Activated B cell treated with CpG ODN at 0.5 μM for 24 hours (primary cell): Measurements from ENCODE around the gene PORCN. TPM values are rescaled to one million over a fixed set of nuclear protein-coding genes. Genes with fewer than 3 reads are reported as not detected.

Source experiments
- ATAC-seq: fragments of 200-7000 bp; cut with Tn5 transposase; one replicate; pipeline ENCODE4 v1.10.0; 2021; ENCODE audit warnings: low read depth, mild to moderate bottlenecking, moderate library complexity
- CTCF ChIA-PET: fragments of 350-600 bp; sonication (Branson Sonifier 250); formaldehyde crosslinking; loops from one replicate; lab custom pipeline; 2021; ENCODE audit warnings: antibody characterized with exemption; lab: Charles Lee
- POLR2A ChIA-PET: fragments of 350-600 bp; sonication (Branson Sonifier 250); formaldehyde crosslinking; loops from one replicate; lab custom pipeline; 2021; ENCODE audit warnings: antibody characterized with exemption; lab: Charles Lee
- DNase-seq: peaks from one replicate; pipeline ENCODE4 v3.0.0; 2022
- H3K27ac Mint-ChIP-seq: one replicate; pipeline ENCODE4 v1.8.0; 2020; ENCODE audit warnings: mixed read lengths
- H3K27me3 Mint-ChIP-seq: one replicate; pipeline ENCODE4 v1.8.0; 2021; ENCODE audit warnings: mixed read lengths
- H3K36me3 Mint-ChIP-seq: one replicate; pipeline ENCODE4 v1.8.0; 2021; ENCODE audit warnings: low read depth, mixed read lengths
- H3K4me1 Mint-ChIP-seq: one replicate; pipeline ENCODE4 v1.8.0; 2021; ENCODE audit warnings: mixed read lengths
- H3K4me3 Mint-ChIP-seq: one replicate; pipeline ENCODE4 v1.8.0; 2020; ENCODE audit warnings: mild to moderate bottlenecking, mixed read lengths
- H3K9me3 Mint-ChIP-seq: one replicate; pipeline ENCODE4 v1.8.0; 2020; ENCODE audit warnings: mixed read lengths
- intact Hi-C: fragments of 100-400 bp; cut with micrococcal nuclease; formaldehyde crosslinking; loops from one replicate; pipeline ENCODE4 v1.15.1; 2024
- total RNA-seq: library from RNA; stranded (reverse); gene quantifications from 2 replicates; pipeline ENCODE4 v1.2.3, GENCODE V29; 2022
- TF ChIP-seq, protein P1 (sequence below): fragments of 200-600 bp; IDR thresholded peaks from one replicate; pipeline ENCODE4 v1.8.0; 2022; ENCODE audit warnings: antibody characterized with exemption, mild to moderate bottlenecking

Gene PORCN
- total RNA-seq, 1 donor from 2014 or later: 9.8 TPM

DNA sequence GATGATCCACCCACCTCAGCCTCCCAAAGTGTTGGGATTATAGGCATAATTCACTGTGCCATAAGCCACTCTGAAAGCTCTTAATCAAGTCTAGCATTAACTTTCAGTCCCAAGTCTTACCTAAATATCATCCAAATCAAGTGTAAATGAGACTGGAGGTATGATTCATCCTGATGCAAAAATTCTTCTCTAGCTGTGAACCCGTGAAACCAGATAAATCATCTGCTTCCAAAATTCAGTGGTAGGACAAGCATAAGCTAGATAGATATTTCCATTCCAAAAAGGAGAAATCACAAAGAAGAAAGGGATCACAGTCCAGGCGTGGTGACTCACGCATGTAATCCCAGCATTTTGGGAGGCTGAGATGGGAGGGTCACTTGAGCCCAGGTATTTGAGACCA lies 21.9 kb downstream of the PORCN start:
- Mint-ChIP-seq H3K27me3 (no peaks in the 10 kb centered on the region), H3K4me3 (no peak overlapping the region), H3K27ac (no peak overlapping the region), H3K9me3 (no peaks in the 10 kb centered on the region), H3K36me3 (peaks cover 32% of the 10 kb centered on the region), H3K4me1 (no peaks in the 10 kb centered on the region)
- intact Hi-C loops: no loop called here
- TF ChIP-seq, protein P1, sequence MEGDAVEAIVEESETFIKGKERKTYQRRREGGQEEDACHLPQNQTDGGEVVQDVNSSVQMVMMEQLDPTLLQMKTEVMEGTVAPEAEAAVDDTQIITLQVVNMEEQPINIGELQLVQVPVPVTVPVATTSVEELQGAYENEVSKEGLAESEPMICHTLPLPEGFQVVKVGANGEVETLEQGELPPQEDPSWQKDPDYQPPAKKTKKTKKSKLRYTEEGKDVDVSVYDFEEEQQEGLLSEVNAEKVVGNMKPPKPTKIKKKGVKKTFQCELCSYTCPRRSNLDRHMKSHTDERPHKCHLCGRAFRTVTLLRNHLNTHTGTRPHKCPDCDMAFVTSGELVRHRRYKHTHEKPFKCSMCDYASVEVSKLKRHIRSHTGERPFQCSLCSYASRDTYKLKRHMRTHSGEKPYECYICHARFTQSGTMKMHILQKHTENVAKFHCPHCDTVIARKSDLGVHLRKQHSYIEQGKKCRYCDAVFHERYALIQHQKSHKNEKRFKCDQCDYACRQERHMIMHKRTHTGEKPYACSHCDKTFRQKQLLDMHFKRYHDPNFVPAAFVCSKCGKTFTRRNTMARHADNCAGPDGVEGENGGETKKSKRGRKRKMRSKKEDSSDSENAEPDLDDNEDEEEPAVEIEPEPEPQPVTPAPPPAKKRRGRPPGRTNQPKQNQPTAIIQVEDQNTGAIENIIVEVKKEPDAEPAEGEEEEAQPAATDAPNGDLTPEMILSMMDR: no peak
- ATAC-seq (no peak), DNase-seq (no peak)
- CTCF ChIA-PET: no interaction called here
- POLR2A ChIA-PET: interaction anchor here (0.5 kb wide), 1 partner anchor 651 kb away, joined by 3 read pairs; no protein-coding TSS in a partner anchor

- CTCF ChIA-PET: no interaction called here
Measured at GRCh38 chrX:48531358-48531959, 22.7 kb downstream of the PORCN start.

DNA sequence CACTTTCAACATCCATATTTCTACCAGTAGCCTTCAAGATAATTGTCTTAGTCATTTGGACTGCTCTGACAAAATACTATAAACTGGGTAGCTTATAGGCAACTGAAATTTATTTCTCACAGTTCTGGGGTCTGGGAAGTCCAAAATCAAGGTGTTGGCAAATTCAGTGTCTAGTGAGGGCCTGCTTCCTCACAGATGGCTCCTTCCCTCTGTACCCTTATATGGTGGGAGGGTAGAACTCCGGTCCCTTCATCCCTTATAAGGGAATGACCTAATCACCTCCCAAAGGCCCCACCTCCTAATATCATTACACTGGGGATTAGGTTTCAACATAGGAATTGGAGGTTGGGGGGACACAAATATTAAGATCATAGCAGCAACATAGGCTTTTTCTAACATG lies 23.4 kb downstream of the PORCN start:
- intact Hi-C loops: no loop called here
- Mint-ChIP-seq H3K27ac (no peak overlapping the region), H3K4me1 (no peaks in the 10 kb centered on the region), H3K36me3 (peaks cover 23% of the 10 kb centered on the region), H3K27me3 (no peaks in the 10 kb centered on the region), H3K4me3 (no peak overlapping the region), H3K9me3 (no peaks in the 10 kb centered on the region)
- ATAC-seq: no peak
- CTCF ChIA-PET: no interaction called here
- TF ChIP-seq, protein P1: no peak
- DNase-seq: no peak
- POLR2A ChIA-PET: no interaction called here

More at GRCh38 chrX:48531358-48531959, 22.7 kb downstream of the PORCN start:
- no peaks in the 10 kb centered on the region for H3K4me1 Mint-ChIP-seq
- POLR2A ChIA-PET: no interaction called here
- H3K9me3 Mint-ChIP-seq: no peaks in the 10 kb centered on the region
- intact Hi-C loops: no loop called here
- peaks cover 29% of the 10 kb centered on the region for H3K36me3 Mint-ChIP-seq
- no peak for ATAC-seq
- H3K27ac Mint-ChIP-seq: no peak overlapping the region
- H3K27me3 Mint-ChIP-seq: no peaks in the 10 kb centered on the region
- no peak for DNase-seq
- TF ChIP-seq, protein P1: no peak
- H3K4me3 Mint-ChIP-seq: no peak overlapping the region

- no peaks in the 10 kb centered on the region for H3K9me3 Mint-ChIP-seq
- no peaks in the 10 kb centered on the region for H3K27me3 Mint-ChIP-seq
- no peaks in the 10 kb centered on the region for H3K4me1 Mint-ChIP-seq
- intact Hi-C loops: no loop called here
- TF ChIP-seq, protein P1: no peak
- ChIA-PET CTCF (no interaction called here), POLR2A (interaction anchor here (0.7 kb wide), 1 partner anchor 38 kb away, joined by 5 read pairs; no protein-coding TSS in a partner anchor)
- DNase-seq: no peak
- ATAC-seq: no peak
- peaks cover 15% of the 10 kb centered on the region for H3K36me3 Mint-ChIP-seq
- no peak overlapping the region for H3K27ac Mint-ChIP-seq
- H3K4me3 Mint-ChIP-seq: no peak overlapping the region
Measured at GRCh38 chrX:48533165-48533564, 24.4 kb downstream of the PORCN start.

- ATAC-seq: no peak
- Mint-ChIP-seq H3K36me3 (peaks cover 17% of the 10 kb centered on the region), H3K27ac (peak overlapping the region; percentile 95), H3K27me3 (no peaks in the 10 kb centered on the region), H3K9me3 (no peaks in the 10 kb centered on the region), H3K4me3 (peak overlapping the region; percentile 92), H3K4me1 (peaks cover 20% of the 10 kb centered on the region)
- CTCF ChIA-PET: no interaction called here
- DNase-seq: no peak
- intact Hi-C loops: loop anchor here (1.0 kb wide), 6 partner anchors 17 to 420 kb away; partner anchors contain the start of genes EBP, FTSJ1, PORCN and RBM3
- POLR2A ChIA-PET: interaction anchor here (0.6 to 2.9 kb wide), 16 partner anchors 17 to 1384 kb away, joined by 3 to 45 read pairs (median 4); partner anchors contain the start of genes EBP, ELK1, GRIPAP1 and HDAC6
- TF ChIP-seq, protein P1: no peak
Measured at GRCh38 chrX:48538641-48539344, 30.0 kb downstream of the PORCN start.
